Fibroblast of the aortic adventitia (primary cell): ENCODE measurements around the gene SPAG6. TPM values are rescaled to one million over a fixed set of nuclear protein-coding genes. Genes with fewer than 3 reads are reported as not detected.

Source experiments
- DNase-seq: peaks from one replicate; pipeline ENCODE4 v3.0.0-alpha.2; 2010; ENCODE audit warnings: low read depth
- H3K4me3 ChIP-seq: 2 replicates; pipeline ENCODE4 v1.5.1; 2011; ENCODE audit warnings: low read depth, mild to moderate bottlenecking, control low read depth, low read length, moderate library complexity
- CTCF ChIP-seq: IDR thresholded peaks from 2 replicates; pipeline ENCODE4 v1.5.1; 2011; ENCODE audit warnings: mild to moderate bottlenecking, low read length, control low read depth, inconsistent platforms; ENCODE audit not compliant: insufficient read depth
- total RNA-seq: library from RNA; depleted of rRNA; stranded (reverse); fragments of >200 nt; gene quantifications from 2 replicates; pipeline ENCODE4 v1.2.3, GENCODE V29; 2012; ENCODE audit warnings: low replicate concordance

SPAG6 gene
- total RNA-seq, 1 donor: not detected

GRCh38 chr10:22447068-22447467 is 101.8 kb downstream of the SPAG6 start:
- DNase-seq: no peak
- no peak overlapping the region for H3K4me3 ChIP-seq
- TF ChIP-seq CTCF: no peak

- TF ChIP-seq CTCF: no peak
- H3K4me3 ChIP-seq: no peak overlapping the region
- no peak for DNase-seq
Observed at GRCh38 chr10:22451346-22451745, 106.0 kb downstream of the SPAG6 start.

GRCh38 chr10:22453320-22453719 is 108.0 kb downstream of the SPAG6 start:
- H3K4me3 ChIP-seq: no peak overlapping the region
- TF ChIP-seq CTCF: no peak
- DNase-seq: no peak

- TF ChIP-seq CTCF: no peak
- H3K4me3 ChIP-seq: no peak overlapping the region
- no peak for DNase-seq
Observed at GRCh38 chr10:22453948-22454591, 108.8 kb downstream of the SPAG6 start.

GRCh38 chr10:22454634-22455033 is 109.3 kb downstream of the SPAG6 start:
- no peak for TF ChIP-seq CTCF

GRCh38 chr10:22455068-22455857 is 110.0 kb downstream of the SPAG6 start:
- no peak for TF ChIP-seq CTCF
- no peak for DNase-seq
- no peak overlapping the region for H3K4me3 ChIP-seq

More at GRCh38 chr10:22454634-22455033, 109.3 kb downstream of the SPAG6 start:
- no peak for DNase-seq
- no peak overlapping the region for H3K4me3 ChIP-seq

GRCh38 chr10:22456486-22456885 is 111.2 kb downstream of the SPAG6 start:
- TF ChIP-seq CTCF: no peak
- H3K4me3 ChIP-seq: no peak overlapping the region
- no peak for DNase-seq
